Epithelial cell of prostate (primary cell): ENCODE results near the gene SHF.
"Not testable (repeated sequence)": the region's sequence is repeated elsewhere in the genome, so short reads cannot be mapped to it uniquely, and the experiment has no call there.

Experiments
- DNase-seq: peaks from one replicate; pipeline ENCODE4 v3.0.0-alpha.2; 2011; ENCODE audit warnings: low read depth, low spot score
- H3K27ac ChIP-seq: fragments of 450-650 bp; 2 replicates; pipeline ENCODE4 v1.5.1; 2017; ENCODE audit warnings: mild to moderate bottlenecking

The SHF gene

DNA sequence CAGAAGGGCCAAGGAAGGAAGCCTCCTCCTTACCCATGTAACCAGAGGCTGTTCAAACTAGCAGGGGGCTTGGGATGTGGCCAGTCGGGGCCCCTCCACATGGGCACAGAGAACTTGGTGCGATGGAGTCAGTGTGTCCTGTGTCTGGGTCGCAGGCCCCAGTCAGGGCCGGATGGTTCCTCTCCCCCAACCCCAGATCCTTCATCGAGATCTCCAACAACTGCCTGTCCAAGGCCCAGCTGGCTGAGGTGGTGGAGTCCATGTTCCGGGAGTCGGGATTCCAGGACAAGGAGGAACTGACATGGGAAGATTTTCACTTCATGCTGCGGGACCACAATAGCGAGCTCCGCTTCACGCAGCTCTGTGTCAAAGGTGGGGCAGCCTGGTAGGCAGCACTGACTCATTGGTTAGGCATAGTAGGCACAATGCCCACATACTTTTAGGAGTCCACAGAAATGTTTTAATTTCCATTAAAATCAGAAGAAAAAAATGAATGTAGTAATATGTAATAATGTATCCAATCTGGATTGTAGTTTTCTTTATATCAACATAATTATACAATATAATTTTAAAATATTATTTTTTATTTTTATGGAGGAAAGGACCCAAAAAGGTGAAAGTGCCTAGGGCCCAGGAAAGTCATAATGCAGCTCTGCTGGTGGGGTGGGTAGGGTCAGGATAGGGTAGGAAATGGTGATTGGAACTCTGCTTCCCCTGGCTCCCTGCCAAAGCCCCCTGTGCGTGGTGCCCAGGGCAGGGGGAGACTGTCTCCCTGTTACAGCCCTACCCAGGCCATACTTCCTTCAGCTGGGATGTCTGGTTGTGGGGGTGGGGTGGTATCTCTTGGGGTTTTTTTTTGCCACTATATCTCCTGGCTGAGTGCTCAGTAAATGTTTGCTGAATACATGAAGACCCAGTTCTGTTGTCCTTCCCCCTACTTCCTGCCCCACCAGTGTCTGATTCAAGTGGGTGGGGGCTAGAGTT is 39.4 kb downstream of the SHF start:
- DNase-seq, result no peak
- H3K27ac ChIP-seq, result peak overlapping the region; percentile 66

DNA sequence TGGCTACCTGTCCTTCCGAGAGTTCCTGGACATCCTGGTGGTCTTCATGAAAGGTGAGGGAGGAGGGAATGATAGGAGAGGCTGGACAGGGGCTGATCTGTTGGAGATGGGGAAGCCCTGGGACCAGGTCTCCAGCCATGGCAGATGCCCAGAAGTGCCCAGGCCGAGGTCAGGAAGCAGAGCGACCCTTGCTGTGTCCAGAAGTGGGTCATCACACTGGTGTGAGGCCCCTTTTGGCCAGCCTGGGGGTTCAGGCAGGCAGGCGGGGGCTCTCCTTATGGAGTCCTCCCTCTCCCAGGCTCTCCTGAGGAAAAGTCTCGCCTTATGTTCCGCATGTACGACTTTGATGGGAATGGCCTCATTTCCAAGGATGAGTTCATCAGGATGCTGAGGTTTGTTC is 40.2 kb downstream of the SHF start:
- peak overlapping the region; percentile 66 for H3K27ac ChIP-seq
- DNase-seq, result no peak

GRCh38 chr15:45146405-45146804 is 41.4 kb downstream of the SHF start:
- peak; percentile 52 for DNase-seq
- peak overlapping the region; percentile 66 for H3K27ac ChIP-seq

- peak overlapping the region; percentile 66 for H3K27ac ChIP-seq
- DNase-seq, result no peak
Measured at GRCh38 chr15:45144775-45145174, 43.0 kb downstream of the SHF start.

GRCh38 chr15:45143946-45144345 is 43.8 kb downstream of the SHF start:
- no peak overlapping the region for H3K27ac ChIP-seq
- DNase-seq, result no peak

DNA sequence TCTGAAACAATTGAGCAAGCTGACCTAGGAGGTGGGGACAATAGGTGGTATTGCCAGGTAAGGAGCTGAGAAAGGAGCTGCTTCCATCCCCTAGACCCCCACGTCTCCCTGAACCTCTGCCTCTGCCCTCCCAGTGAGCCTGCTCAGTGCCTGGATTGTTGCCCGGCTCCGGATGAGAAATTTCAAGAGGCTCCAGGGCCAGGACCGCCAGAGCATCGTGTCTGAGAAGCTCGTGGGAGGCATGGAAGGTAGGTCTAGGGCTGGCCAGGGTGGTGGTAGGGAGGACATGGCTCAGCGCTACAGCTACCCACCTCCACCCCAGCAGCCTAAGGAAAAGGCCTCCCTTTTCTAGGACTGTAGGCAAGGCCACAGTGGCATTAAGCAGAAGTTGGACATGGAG is 44.7 kb downstream of the SHF start:
- H3K27ac ChIP-seq, result no peak overlapping the region
- DNase-seq, result no peak

- no peak overlapping the region for H3K27ac ChIP-seq
- no peak for DNase-seq
Measured at GRCh38 chr15:45141386-45141785, 46.4 kb downstream of the SHF start.

- no peak overlapping the region for H3K27ac ChIP-seq
- DNase-seq, result no peak
Measured at GRCh38 chr15:45140557-45141250, 47.1 kb downstream of the SHF start.

DNA sequence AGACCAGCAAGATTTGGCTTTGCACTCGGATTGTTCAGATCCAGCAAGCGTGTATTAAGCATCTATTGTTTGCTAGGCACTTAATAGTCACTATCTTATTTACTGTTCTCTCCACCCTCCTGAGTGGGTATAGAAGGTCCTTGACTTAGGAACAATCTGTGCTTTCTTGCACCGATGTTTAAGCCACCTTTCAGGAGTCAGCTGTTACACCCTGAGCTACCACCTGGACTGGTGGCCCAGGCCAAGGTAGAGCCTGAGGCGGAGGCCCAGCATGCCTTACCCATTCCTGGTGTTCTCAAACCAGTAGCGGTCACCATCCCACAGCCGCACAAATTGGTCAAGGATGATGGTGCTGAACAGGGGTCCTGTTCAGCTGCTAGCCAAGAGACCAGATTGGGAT is 48.0 kb downstream of the SHF start:
- H3K27ac ChIP-seq, result no peak overlapping the region
- DNase-seq, result no peak

- H3K27ac ChIP-seq, result no peak overlapping the region
- DNase-seq, result no peak
Measured at GRCh38 chr15:45138814-45139765, 48.7 kb downstream of the SHF start.

GRCh38 chr15:45137703-45138102 is 50.1 kb downstream of the SHF start:
- H3K27ac ChIP-seq, result no peak overlapping the region
- no peak for DNase-seq

DNA sequence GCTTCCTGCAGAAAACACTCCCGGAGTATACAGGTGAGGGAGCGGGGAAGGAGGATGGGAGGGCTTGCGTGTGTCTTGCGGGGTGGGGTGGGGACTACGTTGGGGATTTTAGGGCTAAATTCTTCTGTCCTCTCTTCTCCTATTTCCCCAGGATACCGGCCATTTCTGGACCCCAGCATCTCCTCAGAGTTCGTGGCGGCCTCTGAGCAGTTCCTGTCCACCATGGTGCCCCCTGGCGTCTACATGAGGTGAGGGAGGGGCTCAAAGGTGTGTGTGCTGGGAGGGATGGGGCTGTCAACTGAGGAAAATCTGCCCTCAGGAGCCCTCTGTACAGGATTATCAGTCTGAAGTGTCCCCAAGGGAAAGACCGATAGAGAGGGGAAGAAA is 51.4 kb downstream of the SHF start:
- H3K27ac ChIP-seq, result no peak overlapping the region
- DNase-seq, result no peak

- DNase-seq, H3K27ac ChIP-seq: not testable (repeated sequence)
Measured at GRCh38 chr15:45135705-45136377, 51.9 kb downstream of the SHF start.

DNA sequence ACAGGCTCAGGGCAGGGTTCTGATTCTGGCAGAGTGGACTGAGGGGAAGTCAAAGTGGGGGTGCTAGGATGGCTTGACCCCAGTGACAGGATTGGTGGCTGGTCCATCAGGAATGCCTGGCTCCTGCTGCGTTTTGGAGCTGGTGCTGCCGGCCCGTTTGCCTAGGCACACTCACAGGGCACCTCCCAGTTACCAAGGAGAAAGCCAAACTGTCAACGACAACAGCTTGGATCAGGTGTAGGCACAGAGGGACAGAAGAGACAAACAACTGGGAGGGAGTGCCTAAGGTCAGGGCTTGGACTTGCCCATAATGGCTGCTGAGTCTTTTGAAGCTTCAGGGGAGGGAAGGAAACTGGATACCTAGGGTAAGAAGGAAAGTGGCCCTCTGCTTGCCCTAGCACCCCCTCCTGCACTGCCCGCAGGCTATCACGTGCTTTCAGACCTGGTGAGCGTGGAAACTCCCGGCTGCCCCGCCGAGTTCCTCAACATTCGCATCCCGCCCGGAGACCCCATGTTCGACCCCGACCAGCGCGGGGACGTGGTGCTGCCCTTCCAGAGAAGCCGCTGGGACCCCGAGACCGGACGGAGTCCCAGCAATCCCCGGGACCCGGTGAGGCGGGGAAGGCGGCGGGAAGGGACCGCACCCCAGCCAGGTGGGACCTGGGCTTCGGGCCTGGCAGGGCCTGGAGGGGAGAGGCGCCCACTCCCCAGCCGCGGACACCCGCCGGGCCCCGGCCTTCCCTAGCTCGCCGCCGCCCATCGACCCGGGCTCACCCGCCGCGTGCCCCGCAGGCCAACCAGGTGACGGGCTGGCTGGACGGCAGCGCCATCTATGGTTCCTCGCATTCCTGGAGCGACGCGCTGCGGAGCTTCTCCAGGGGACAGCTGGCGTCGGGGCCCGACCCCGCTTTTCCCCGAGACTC is 52.8 kb downstream of the SHF start:
- H3K27ac ChIP-seq, result no peak overlapping the region
- no peak for DNase-seq

DNA sequence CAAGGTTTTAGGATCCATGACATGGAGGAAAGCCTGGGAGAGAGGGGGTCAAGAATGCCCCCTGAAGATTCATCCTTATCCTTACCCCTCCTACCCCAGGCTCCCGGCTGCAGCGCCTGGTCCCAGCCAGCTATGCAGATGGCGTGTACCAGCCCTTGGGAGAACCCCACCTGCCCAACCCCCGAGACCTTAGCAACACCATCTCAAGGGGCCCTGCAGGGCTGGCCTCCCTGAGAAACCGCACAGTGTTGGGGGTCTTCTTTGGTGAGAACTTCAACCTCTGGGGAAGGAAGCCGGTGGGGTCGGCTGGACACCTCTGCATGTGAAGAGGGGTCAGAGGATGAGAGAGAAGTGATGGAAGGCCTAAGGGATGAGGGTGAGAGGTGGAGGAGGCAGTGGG is 53.7 kb downstream of the SHF start:
- peak overlapping the region; percentile 35 for H3K27ac ChIP-seq
- DNase-seq, result no peak

DNA sequence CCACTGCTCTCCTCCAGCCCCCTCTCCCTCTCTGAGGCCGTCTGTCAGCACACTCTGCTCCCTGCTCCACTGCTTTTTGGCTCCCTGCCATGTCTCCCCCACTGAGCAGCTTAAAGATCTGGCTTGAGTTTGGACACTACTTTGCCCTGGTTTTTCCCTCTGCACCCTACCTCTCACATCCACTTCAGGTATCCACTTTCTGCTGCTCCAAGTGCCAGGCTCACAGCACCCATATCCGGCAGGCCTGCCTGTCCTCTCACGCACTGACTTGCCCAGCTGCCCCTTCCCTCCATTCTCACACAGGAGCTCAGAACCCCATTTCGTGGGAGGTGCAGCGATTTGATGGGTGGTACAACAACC is 54.2 kb downstream of the SHF start:
- H3K27ac ChIP-seq, result peak overlapping the region; percentile 35
- no peak for DNase-seq

DNA sequence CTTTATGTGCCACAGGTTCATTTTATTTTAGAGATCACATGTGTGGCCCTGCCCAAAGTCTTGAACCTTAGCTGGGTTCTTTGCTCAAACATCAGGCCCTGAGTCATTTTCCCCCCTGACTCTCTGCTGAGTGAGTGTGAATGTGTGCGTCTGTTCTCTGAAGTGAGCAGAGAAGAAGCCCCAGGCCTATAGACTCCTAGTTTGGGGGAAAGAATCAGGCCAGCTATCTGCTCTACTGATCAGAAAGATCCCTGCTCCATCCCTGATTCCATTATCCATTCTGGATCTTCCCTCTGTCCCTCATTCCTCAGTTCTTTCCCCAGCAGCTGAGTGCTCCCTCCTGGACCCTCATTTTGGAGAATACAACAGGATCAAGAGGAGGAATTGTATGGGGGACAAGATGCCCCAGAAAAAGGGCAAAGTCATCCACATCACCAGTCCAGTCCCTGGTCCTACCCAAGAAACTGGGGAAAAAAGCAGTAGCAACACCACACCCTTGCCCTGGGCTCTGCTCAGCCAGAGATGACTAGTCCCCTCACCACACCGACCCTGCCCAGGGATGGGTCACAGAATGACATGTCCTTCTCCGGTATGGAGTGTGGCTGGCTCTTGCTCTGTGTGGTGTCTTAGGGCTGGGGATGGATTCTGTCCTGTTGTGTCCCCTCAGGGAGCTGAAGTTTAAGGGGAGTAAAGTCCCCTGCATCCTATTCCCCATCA is 54.8 kb downstream of the SHF start:
- peak overlapping the region; percentile 35 for H3K27ac ChIP-seq
- no peak for DNase-seq

DNA sequence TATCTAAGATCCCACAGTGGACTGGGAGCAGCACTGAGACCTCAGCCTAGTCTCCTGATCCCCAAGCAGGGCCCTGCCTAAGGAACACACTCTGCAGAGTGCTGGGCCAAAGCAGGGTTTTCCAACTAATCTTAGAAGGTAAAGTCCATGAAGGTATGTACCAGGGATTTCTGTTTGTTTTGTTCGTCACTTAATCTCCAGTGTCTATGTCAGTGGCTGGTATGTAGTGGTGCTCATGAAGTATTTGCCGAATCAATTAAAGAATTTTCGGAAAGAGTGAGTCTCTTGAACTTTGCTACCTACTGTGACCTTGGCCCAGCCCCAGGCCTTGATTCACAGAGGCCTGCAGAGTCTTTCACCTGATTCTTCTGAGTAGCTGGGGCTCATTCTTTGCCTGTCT is 56.3 kb downstream of the SHF start:
- peak overlapping the region; percentile 69 for H3K27ac ChIP-seq
- DNase-seq, result no peak
